Mesenchymal stem cell (in vitro differentiated cells and primary cell): ENCODE measurements around the gene LILRB5.

ENCODE experiments used
- DNase-seq: peaks from one replicate; pipeline ENCODE4 v3.0.0-alpha.2; 2013
- H2AFZ ChIP-seq: one replicate; pipeline ENCODE4 v1.6.1; 2013; ENCODE audit warnings: low read depth, mild to moderate bottlenecking, control low read depth, inconsistent platforms, low read length, moderate library complexity
- H2AK5ac ChIP-seq: 2 replicates; pipeline ENCODE4 v1.6.1; 2013; ENCODE audit warnings: low read length, moderate library complexity, mild to moderate bottlenecking, inconsistent platforms; ENCODE audit not compliant: severe bottlenecking
- H2BK120ac ChIP-seq: one replicate; pipeline ENCODE4 v1.6.1; 2013; ENCODE audit warnings: low read depth, mild to moderate bottlenecking, inconsistent platforms, low read length, moderate library complexity
- H2BK12ac ChIP-seq, 2 experiments: one replicate each; pipeline ENCODE4 v1.6.1; 2013; ENCODE audit warnings: inconsistent platforms in 2 of 2, low read length in 2 of 2, mild to moderate bottlenecking in 2 of 2, moderate library complexity in 2 of 2, control low read depth in 1 of 2
- H2BK15ac ChIP-seq: one replicate; pipeline ENCODE4 v1.6.1; 2013; ENCODE audit warnings: mild to moderate bottlenecking, low read depth, inconsistent platforms; ENCODE audit not compliant: poor library complexity, severe bottlenecking
- H2BK5ac ChIP-seq: 2 replicates; pipeline ENCODE4 v1.6.1; 2013; ENCODE audit warnings: low read depth, mild to moderate bottlenecking, low read length, control low read depth, inconsistent platforms; ENCODE audit not compliant: poor library complexity, severe bottlenecking
- H3K14ac ChIP-seq, 2 experiments: one replicate each; pipeline ENCODE4 v1.6.1; 2013; ENCODE audit warnings: inconsistent platforms in 2 of 2, low read length in 2 of 2, control low read depth in 1 of 2, mild to moderate bottlenecking in 1 of 2, moderate library complexity in 1 of 2
- H3K18ac ChIP-seq, 2 experiments: one replicate each; pipeline ENCODE4 v1.6.1; 2013; ENCODE audit warnings: inconsistent platforms in 2 of 2, low read length in 2 of 2, control low read depth in 1 of 2, low read depth in 1 of 2, mild to moderate bottlenecking in 1 of 2
- H3K23ac ChIP-seq, 2 experiments: one replicate each; pipeline ENCODE4 v1.6.1; 2013; ENCODE audit warnings: inconsistent platforms in 2 of 2, low read length in 2 of 2, mild to moderate bottlenecking in 2 of 2, moderate library complexity in 2 of 2, control low read depth in 1 of 2
- H3K27ac ChIP-seq: 2 replicates; pipeline ENCODE4 v1.5.1; 2013; ENCODE audit warnings: mild to moderate bottlenecking, moderate library complexity, low read length, control low read depth, inconsistent platforms; ENCODE audit not compliant: poor library complexity, severe bottlenecking
- H3K27me3 ChIP-seq, 2 experiments: 2 replicates each; pipeline versions ENCODE4 v1.6.1 to v1.7.0; 2013; ENCODE audit warnings: low read length in 2 of 2, mild to moderate bottlenecking in 2 of 2, moderate library complexity in 2 of 2, control low read depth in 1 of 2, inconsistent platforms in 1 of 2; ENCODE audit not compliant: control insufficient read depth in 1 of 2, insufficient read depth in 1 of 2
- H3K36me3 ChIP-seq, 2 experiments: 2 replicates each; pipeline versions ENCODE4 v1.6.1 to v1.7.0; 2013; ENCODE audit warnings: low read length in 2 of 2, control low read depth in 1 of 2, inconsistent platforms in 1 of 2, low read depth in 1 of 2, mild to moderate bottlenecking in 1 of 2; ENCODE audit not compliant: insufficient read depth in 2 of 2, control insufficient read depth in 1 of 2
- H3K4ac ChIP-seq, 2 experiments: one replicate each; pipeline ENCODE4 v1.6.1; 2013; ENCODE audit warnings: inconsistent platforms in 2 of 2, low read length in 2 of 2, mild to moderate bottlenecking in 2 of 2, moderate library complexity in 2 of 2, control low read depth in 1 of 2, low read depth in 1 of 2
- H3K4me1 ChIP-seq: 2 replicates; pipeline ENCODE4 v1.6.1; 2013; ENCODE audit warnings: low read depth, low read length, control low read depth; ENCODE audit not compliant: control insufficient read depth, insufficient read depth
- H3K4me2 ChIP-seq: 2 replicates; pipeline ENCODE4 v1.6.1; 2013; ENCODE audit warnings: low read length, mild to moderate bottlenecking, inconsistent platforms; ENCODE audit not compliant: poor library complexity, severe bottlenecking
- H3K4me3 ChIP-seq, 2 experiments: 2 replicates each; pipeline versions ENCODE4 v1.5.1 to v1.7.0; 2013; ENCODE audit warnings: low read length in 2 of 2, mild to moderate bottlenecking in 2 of 2, control low read depth in 1 of 2, low read depth in 1 of 2; ENCODE audit not compliant: insufficient read depth in 1 of 2
- H3K79me1 ChIP-seq: replicated peaks from 2 replicates; pipeline ENCODE4 v1.6.1; 2013; ENCODE audit warnings: mild to moderate bottlenecking, control low read depth, low read length, inconsistent platforms; ENCODE audit not compliant: poor library complexity, severe bottlenecking
- H3K9ac ChIP-seq: 2 replicates; pipeline ENCODE4 v1.7.0; 2013; ENCODE audit warnings: mild to moderate bottlenecking, low read length, moderate library complexity
- H3K9me3 ChIP-seq: 2 replicates; pipeline ENCODE4 v1.7.0; 2013; ENCODE audit warnings: mild to moderate bottlenecking, low read length; ENCODE audit not compliant: control insufficient read depth
- H4K8ac ChIP-seq: one replicate; pipeline ENCODE4 v1.6.1; 2013; ENCODE audit warnings: inconsistent platforms, mild to moderate bottlenecking, low read length, moderate library complexity
- H4K91ac ChIP-seq: one replicate; pipeline ENCODE4 v1.6.1; 2013; ENCODE audit warnings: mild to moderate bottlenecking, low read length, inconsistent platforms
- WGBS: methylation state at CpG from one replicate; pipeline ENCODE4 v1.1.7; 2013; ENCODE audit warnings: mixed read lengths; 5-methylcytosine and 5-hydroxymethylcytosine counted together

The LILRB5 gene

DNA sequence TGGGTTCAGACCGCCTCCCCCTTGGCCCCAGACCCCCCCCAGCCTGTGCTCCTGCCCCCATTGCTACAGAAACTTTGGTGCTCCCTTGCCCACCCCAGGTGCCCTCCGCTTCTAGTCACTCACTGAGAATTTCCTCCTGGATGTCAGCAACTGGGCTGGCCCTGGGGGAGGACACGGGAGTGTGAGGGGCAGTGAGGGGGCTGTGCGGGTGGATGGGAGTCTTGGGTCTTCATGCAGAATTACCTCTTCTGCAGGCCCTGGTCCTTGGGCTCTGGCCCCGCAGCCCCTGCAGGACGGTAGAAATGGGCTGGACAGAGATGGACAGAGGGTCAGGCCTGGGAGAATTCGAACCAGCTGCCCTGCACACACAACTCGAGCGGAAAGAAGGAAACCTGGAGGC is 4.8 kb downstream of the LILRB5 start:
- Histone ChIP-seq H4K91ac (no peak overlapping the region), H3K4me1 (no peaks in the 10 kb centered on the region), H3K27me3 (peaks cover 20 to 48% of the 10 kb centered on the region in 2 experiments), H3K9me3 (no peaks in the 10 kb centered on the region), H2BK120ac (no peak overlapping the region), H3K23ac (no peak overlapping the region), H2AFZ (no peak overlapping the region), H3K18ac (no peak overlapping the region), H3K9ac (no peak overlapping the region), H3K79me1 (no peaks in the 10 kb centered on the region), H2BK12ac (no peak overlapping the region), H3K4ac (no peak overlapping the region), H3K36me3 (no peaks in the 10 kb centered on the region), H2BK15ac (no peak overlapping the region), H2BK5ac (no peak overlapping the region), H2AK5ac (no peak overlapping the region), H4K8ac (no peak overlapping the region), H3K14ac (no peak overlapping the region), H3K4me3 (peak overlapping the region in 1 of 2 experiments; percentile 3), H3K27ac (no peak overlapping the region), H3K4me2 (no peak overlapping the region)
- no peak for DNase-seq
- WGBS = 87% methylated on average over 8 of the region's 9 CpGs

DNA sequence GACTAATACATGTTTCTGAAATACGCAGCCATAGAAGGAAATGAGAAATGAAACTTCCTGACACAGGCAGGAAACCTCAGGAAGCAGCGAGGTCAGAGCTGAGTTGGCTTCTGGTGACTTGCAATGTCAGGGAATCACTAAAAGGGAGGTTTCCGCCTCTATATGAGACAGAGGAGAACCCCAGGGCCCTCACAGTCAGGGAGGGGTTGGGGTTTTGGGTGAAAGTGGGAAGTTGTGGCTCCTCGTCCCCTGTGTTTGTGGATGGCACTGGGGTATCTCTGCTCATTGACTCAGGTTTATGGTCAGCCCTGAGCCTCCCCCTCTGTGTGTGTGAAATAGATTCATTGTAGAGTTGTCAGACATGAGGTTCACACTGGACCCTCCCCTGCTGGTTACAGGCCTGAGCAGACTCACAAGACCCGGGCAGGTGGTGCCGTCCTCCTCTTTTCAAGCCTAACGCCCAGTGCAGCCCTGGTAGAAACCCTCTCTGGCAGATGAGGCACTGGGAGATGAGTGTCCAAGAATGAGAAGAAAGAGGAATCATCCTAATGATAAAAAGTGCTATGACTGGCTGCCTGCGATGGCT is 9.0 kb downstream of the LILRB5 start:
- Histone ChIP-seq H2BK12ac (no peak overlapping the region), H4K91ac (no peak overlapping the region), H4K8ac (no peak overlapping the region), H2AK5ac (no peak overlapping the region), H3K4me3 (no peak overlapping the region), H3K23ac (no peak overlapping the region), H3K36me3 (no peaks in the 10 kb centered on the region), H2AFZ (no peak overlapping the region), H3K27me3 (peaks cover 12 to 20% of the 10 kb centered on the region in 2 experiments), H3K27ac (no peak overlapping the region), H2BK120ac (no peak overlapping the region), H3K4ac (no peak overlapping the region), H3K4me1 (no peaks in the 10 kb centered on the region), H3K79me1 (no peaks in the 10 kb centered on the region), H3K18ac (no peak overlapping the region), H2BK15ac (no peak overlapping the region), H3K9ac (no peak overlapping the region), H2BK5ac (no peak overlapping the region), H3K4me2 (no peak overlapping the region), H3K14ac (no peak overlapping the region), H3K9me3 (no peaks in the 10 kb centered on the region)
- 74% methylated on average over 8 of the region's 8 CpGs for WGBS
- DNase-seq = no peak

DNA sequence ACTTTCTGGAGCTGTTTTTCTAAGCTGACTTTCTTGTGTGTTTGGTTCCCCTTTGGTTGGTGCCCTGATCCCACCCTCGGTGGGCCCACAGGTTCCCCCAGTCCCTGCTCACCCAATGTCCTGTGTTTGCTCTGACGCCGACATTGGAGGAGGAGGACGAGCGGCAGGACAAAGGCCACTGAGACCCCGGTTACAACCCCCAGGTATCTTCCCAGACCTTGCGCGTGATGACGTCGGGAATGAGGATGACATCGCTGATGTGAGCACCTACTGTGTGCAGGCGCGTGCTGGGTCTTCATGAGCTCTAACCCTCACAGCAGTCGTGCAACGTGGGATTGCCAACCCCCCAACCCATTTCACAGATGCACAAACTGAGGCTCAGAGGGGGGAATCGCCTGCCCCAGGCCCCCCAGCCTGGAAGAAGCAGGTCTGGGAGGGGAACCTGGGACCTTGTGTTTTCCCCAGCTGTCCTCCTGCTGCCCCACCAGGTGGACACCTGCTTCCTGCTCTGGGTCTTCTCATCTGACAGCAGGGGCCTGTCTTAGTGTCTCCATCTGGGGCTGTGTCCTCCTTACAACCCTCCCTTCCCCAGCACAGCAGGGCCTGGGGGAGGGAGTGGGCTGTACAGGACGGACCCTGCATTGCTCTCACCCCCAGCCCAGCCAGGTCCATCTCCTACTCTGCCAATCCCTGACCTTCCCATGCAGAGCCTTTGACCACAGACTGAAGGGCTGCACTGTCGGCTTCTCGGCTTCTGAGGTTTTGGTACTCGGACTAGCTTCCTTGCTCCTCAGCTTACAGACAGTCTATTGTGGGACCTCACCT is 9.8 kb downstream of the LILRB5 start:
- no peak for DNase-seq
- no peak overlapping the region for H3K27ac ChIP-seq
- 87% methylated on average over 20 of the region's 20 CpGs for whole genome bisulfite sequencing
- H4K8ac ChIP-seq = no peak overlapping the region
- no peak overlapping the region for H2BK5ac ChIP-seq
- H3K36me3 ChIP-seq = no peaks in the 10 kb centered on the region
- H3K23ac ChIP-seq = no peak overlapping the region
- H2AFZ ChIP-seq = no peak overlapping the region
- no peak overlapping the region for H4K91ac ChIP-seq
- H3K4me3 ChIP-seq = no peak overlapping the region
- no peak overlapping the region for H3K18ac ChIP-seq
- H2BK120ac ChIP-seq = no peak overlapping the region
- no peak overlapping the region for H2AK5ac ChIP-seq
- H2BK15ac ChIP-seq = no peak overlapping the region
- no peaks in the 10 kb centered on the region for H3K79me1 ChIP-seq
- H3K9me3 ChIP-seq = no peaks in the 10 kb centered on the region
- H2BK12ac ChIP-seq = no peak overlapping the region
- H3K4me1 ChIP-seq = no peaks in the 10 kb centered on the region
- H3K14ac ChIP-seq = no peak overlapping the region
- H3K4ac ChIP-seq = no peak overlapping the region
- H3K9ac ChIP-seq = no peak overlapping the region
- H3K4me2 ChIP-seq = no peak overlapping the region
- peaks cover 10 to 12% of the 10 kb centered on the region in 2 experiments for H3K27me3 ChIP-seq

DNA sequence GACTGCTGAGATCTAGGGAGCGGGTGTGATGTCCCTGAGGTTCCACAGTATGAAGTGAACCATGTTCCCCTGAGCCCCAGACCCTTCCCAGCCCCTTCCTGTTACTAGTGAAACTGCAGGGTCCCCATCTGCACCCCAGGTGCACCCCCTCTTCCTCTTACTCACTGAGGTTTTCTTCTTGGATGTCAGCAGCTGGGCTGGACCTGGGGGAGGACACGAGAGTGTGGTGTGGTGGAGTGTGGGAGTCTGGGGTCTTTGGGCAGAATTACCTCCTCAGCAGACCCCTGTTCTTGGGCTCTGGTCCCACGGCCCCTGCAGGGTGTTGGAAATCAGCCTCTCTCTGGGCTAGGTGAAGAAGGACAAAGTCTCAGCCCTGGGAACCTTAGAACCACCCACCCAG is 11.1 kb downstream of the LILRB5 start:
- H3K9ac ChIP-seq = no peak overlapping the region
- no peaks in the 10 kb centered on the region for H3K4me1 ChIP-seq
- no peaks in the 10 kb centered on the region for H3K79me1 ChIP-seq
- no peak overlapping the region for H2BK12ac ChIP-seq
- no peaks in the 10 kb centered on the region for H3K36me3 ChIP-seq
- no peak overlapping the region for H4K8ac ChIP-seq
- no peak overlapping the region for H2BK15ac ChIP-seq
- H3K9me3 ChIP-seq = no peaks in the 10 kb centered on the region
- no peak overlapping the region for H4K91ac ChIP-seq
- H3K4me3 ChIP-seq = no peak overlapping the region
- H2AK5ac ChIP-seq = no peak overlapping the region
- H3K27me3 ChIP-seq = peaks cover 6 to 7% of the 10 kb centered on the region in 2 experiments
- H2BK120ac ChIP-seq = no peak overlapping the region
- no peak for DNase-seq
- no peak overlapping the region for H3K4ac ChIP-seq
- H3K27ac ChIP-seq = no peak overlapping the region
- H2AFZ ChIP-seq = no peak overlapping the region
- no peak overlapping the region for H3K4me2 ChIP-seq
- no peak overlapping the region for H2BK5ac ChIP-seq
- H3K14ac ChIP-seq = no peak overlapping the region
- no peak overlapping the region for H3K18ac ChIP-seq
- no peak overlapping the region for H3K23ac ChIP-seq
- WGBS = 100% methylated on average over 2 of the region's 3 CpGs
